B cell (primary cell): Measurements from ENCODE around the gene OR2A25. TPM values are rescaled to one million over a fixed set of nuclear protein-coding genes. Genes with fewer than 3 reads are reported as not detected.
A peak's percentile ranks its signal among the peaks of the same experiment; 100 is the strongest.

Experiments
- ATAC-seq: fragments of 200-7000 bp; cut with Tn5 transposase; one replicate; pipeline ENCODE4 v1.10.0; 2021; ENCODE audit warnings: low read depth, mild to moderate bottlenecking, moderate number of reproducible peaks, moderate library complexity
- CTCF ChIA-PET: fragments of 350-600 bp; sonication (Branson Sonifier 250); formaldehyde crosslinking; loops from one replicate; lab custom pipeline; 2021; ENCODE audit warnings: antibody characterized with exemption, inconsistent platforms; lab: Charles Lee
- POLR2A ChIA-PET: fragments of 350-600 bp; sonication (Branson Sonifier 250); formaldehyde crosslinking; loops from one replicate; lab custom pipeline; 2021; ENCODE audit warnings: antibody characterized with exemption; lab: Charles Lee
- DNase-seq: peaks from one replicate; pipeline ENCODE4 v3.0.0; 2013
- H2AFZ ChIP-seq: 2 replicates; pipeline ENCODE4 v1.6.1; 2012; ENCODE audit warnings: mild to moderate bottlenecking, low read depth, low read length; ENCODE audit not compliant: insufficient read depth, poor library complexity, severe bottlenecking
- H3K27ac ChIP-seq, 2 donors: 1 replicate in 1 of 2; 2 replicates in 1 of 2; pipeline ENCODE4 v1.5.1; 2012 to 2013; ENCODE audit warnings: low read length in 2 of 2, mild to moderate bottlenecking in 2 of 2, moderate library complexity in 1 of 2
- H3K27me3 ChIP-seq, 4 experiments: fragments of 200-600 bp in 1 of 4; sonication (generic) in 1 of 4; replicated peaks in 1 of 4; 1 replicate in 2 of 4; 2 replicates in 2 of 4; pipeline versions ENCODE4 v1.6.1 to v1.7.0; 2013 to 2016; ENCODE audit warnings: low read length in 3 of 4, mild to moderate bottlenecking in 2 of 4, mixed read lengths in 1 of 4, moderate library complexity in 1 of 4; ENCODE audit not compliant: insufficient read depth in 4 of 4, control insufficient read depth in 3 of 4; ENCODE audit errors: control extremely low read depth in 1 of 4
- H3K36me3 ChIP-seq, 2 experiments: replicated peaks in 1 of 2; 1 replicate in 1 of 2; 2 replicates in 1 of 2; pipeline versions ENCODE4 v1.6.1 to v1.7.1; 2013; ENCODE audit warnings: low read length in 1 of 2; ENCODE audit not compliant: insufficient read depth in 2 of 2, control insufficient read depth in 1 of 2; ENCODE audit errors: control extremely low read depth in 1 of 2, extremely low read depth in 1 of 2
- H3K4me1 ChIP-seq, 2 donors: fragments of 200-600 bp in 1 of 2; sonication (generic) in 1 of 2; 1 replicate in 1 of 2; 2 replicates in 1 of 2; pipeline versions ENCODE4 v1.5.1 to v1.6.1; 2013 to 2017; ENCODE audit warnings: low read length in 2 of 2; ENCODE audit not compliant: control insufficient read depth in 2 of 2, insufficient read depth in 2 of 2
- H3K4me2 ChIP-seq: replicated peaks from 2 replicates; pipeline ENCODE3; 2012; ENCODE audit warnings: mild to moderate bottlenecking, low read depth, low read length; ENCODE audit not compliant: poor library complexity, severe bottlenecking
- H3K4me3 ChIP-seq, 5 experiments: fragments of 200-600 bp in 1 of 5; sonication (generic) in 1 of 5; 1 replicate in 3 of 5; 2 replicates in 2 of 5; pipeline versions ENCODE4 v1.5.1 to v1.7.0; 2011 to 2016; ENCODE audit warnings: low read length in 4 of 5, mild to moderate bottlenecking in 4 of 5, low read depth in 2 of 5, control low read depth in 1 of 5, moderate library complexity in 1 of 5; ENCODE audit not compliant: insufficient read depth in 1 of 5; ENCODE audit errors: control extremely low read depth in 1 of 5, extremely low read depth in 1 of 5
- H3K79me2 ChIP-seq: fragments of 200-600 bp; sonication (generic); one replicate; pipeline ENCODE4 v1.6.0; 2016; ENCODE audit warnings: low read length; ENCODE audit not compliant: control insufficient read depth, insufficient read depth
- H3K9ac ChIP-seq: fragments of 200-600 bp; sonication (generic); 2 replicates; pipeline ENCODE4 v1.6.1; 2017; ENCODE audit warnings: mild to moderate bottlenecking, low read length, moderate library complexity
- H3K9me3 ChIP-seq, 3 donors: one replicate each; pipeline versions ENCODE4 v1.6.1 to v1.7.1; 2013; ENCODE audit warnings: low read length in 2 of 3; ENCODE audit not compliant: control insufficient read depth in 2 of 3, insufficient read depth in 1 of 3; ENCODE audit errors: control extremely low read depth in 1 of 3
- H4K20me1 ChIP-seq: 2 replicates; pipeline ENCODE4 v1.6.0; 2012; ENCODE audit warnings: mild to moderate bottlenecking, low read length; ENCODE audit not compliant: insufficient read depth, control insufficient read depth, poor library complexity, severe bottlenecking
- H3K27ac Mint-ChIP-seq: one replicate; pipeline ENCODE4 v1.8.0; 2021; ENCODE audit warnings: mixed read lengths
- H3K27me3 Mint-ChIP-seq: one replicate; pipeline ENCODE4 v1.8.0; 2021; ENCODE audit warnings: mixed read lengths
- H3K4me1 Mint-ChIP-seq: one replicate; pipeline ENCODE4 v1.8.0; 2021; ENCODE audit warnings: mixed read lengths
- H3K4me3 Mint-ChIP-seq: one replicate; pipeline ENCODE4 v1.8.0; 2021; ENCODE audit warnings: mixed read lengths
- H3K9me3 Mint-ChIP-seq: one replicate; pipeline ENCODE4 v1.8.0; 2022; ENCODE audit warnings: mixed read lengths; ENCODE audit not compliant: insufficient read depth
- EZH2 ChIP-seq: IDR thresholded peaks from 2 replicates; pipeline ENCODE4 v1.6.1; 2012; ENCODE audit warnings: borderline replicate concordance, low read depth, mild to moderate bottlenecking, moderate library complexity, low read length; ENCODE audit not compliant: insufficient read depth, poor library complexity, severe bottlenecking
- WGBS: methylation state at CpG from one replicate; pipeline ENCODE4 v1.1.5; 2013; ENCODE audit warnings: missing lambda C conversion rate; ENCODE audit not compliant: insufficient coverage; 5-methylcytosine and 5-hydroxymethylcytosine counted together
- intact Hi-C: fragments of 100-400 bp; cut with micrococcal nuclease; formaldehyde crosslinking; loops from one replicate; pipeline ENCODE4 v1.10.0; 2022
- polyA plus RNA-seq: library from polyadenylated mRNA; depleted of rRNA; stranded (reverse); fragments of >200 nt; gene quantifications from 2 replicates; pipeline ENCODE4 v1.2.3, GENCODE V29; 2012
- total RNA-seq, 2 donors: library from RNA; stranded (reverse); fragments of 120-200 nt in 1 of 2; gene quantifications; 1 replicate in 1 of 2; 2 replicates in 1 of 2; pipeline versions ENCODE4 v1.2.3 to v1.2.4, GENCODE V29; 2013 to 2022
- TF ChIP-seq, protein P1 (sequence below): fragments of 200-600 bp; IDR thresholded peaks from one replicate; pipeline ENCODE4 v1.8.0; 2022; ENCODE audit warnings: antibody characterized with exemption, mild to moderate bottlenecking

OR2A25 gene
- total and polyA plus RNA-seq, 2 donors (not counting 1 experiment from before 2014, with no cell fraction given): not detected

DNA sequence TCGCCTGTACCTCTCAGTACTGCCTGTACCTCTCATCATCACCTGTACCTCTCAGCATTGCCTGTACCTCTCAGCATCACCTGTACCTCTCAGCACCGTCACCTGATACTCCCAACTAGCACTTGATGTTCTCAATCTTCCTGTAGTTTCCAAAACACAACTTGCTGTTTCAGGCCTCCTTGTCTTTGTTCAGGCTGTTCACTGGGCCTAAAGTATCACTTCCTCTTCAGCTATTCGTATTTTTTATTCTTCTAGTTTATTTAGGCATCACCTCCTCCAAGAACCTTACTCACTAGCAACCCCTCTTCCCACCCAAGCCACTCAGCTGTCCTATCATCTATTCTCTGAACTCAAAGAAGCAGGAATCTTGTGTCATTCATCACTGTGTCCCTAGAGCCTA, 45.4 kb upstream of the OR2A25 start:
- WGBS: 53% methylated on average over 3 of the region's 3 CpGs
- Histone ChIP-seq H3K4me1 (no peaks in the 10 kb centered on the region), H3K36me3 (no peaks in the 10 kb centered on the region), H4K20me1 (no peaks in the 10 kb centered on the region), H3K27ac (no peak overlapping the region), H3K79me2 (no peaks in the 10 kb centered on the region), H3K9ac (no peak overlapping the region), H2AFZ (peak overlapping the region; percentile 5), H3K4me3 (no peak overlapping the region), H3K27me3 (no peaks in the 10 kb centered on the region), H3K9me3 (no peaks in the 10 kb centered on the region), H3K4me2 (no peak overlapping the region)
- Mint-ChIP-seq H3K4me3 (no peak overlapping the region), H3K4me1 (no peaks in the 10 kb centered on the region), H3K27me3 (no peaks in the 10 kb centered on the region), H3K9me3 (no peaks in the 10 kb centered on the region), H3K27ac (no peak overlapping the region)
- ChIA-PET POLR2A (no interaction called here), CTCF (no interaction called here)
- no peak for ATAC-seq
- peak; percentile 6 for DNase-seq
- intact Hi-C loops: no loop called here
- TF ChIP-seq, protein P1, sequence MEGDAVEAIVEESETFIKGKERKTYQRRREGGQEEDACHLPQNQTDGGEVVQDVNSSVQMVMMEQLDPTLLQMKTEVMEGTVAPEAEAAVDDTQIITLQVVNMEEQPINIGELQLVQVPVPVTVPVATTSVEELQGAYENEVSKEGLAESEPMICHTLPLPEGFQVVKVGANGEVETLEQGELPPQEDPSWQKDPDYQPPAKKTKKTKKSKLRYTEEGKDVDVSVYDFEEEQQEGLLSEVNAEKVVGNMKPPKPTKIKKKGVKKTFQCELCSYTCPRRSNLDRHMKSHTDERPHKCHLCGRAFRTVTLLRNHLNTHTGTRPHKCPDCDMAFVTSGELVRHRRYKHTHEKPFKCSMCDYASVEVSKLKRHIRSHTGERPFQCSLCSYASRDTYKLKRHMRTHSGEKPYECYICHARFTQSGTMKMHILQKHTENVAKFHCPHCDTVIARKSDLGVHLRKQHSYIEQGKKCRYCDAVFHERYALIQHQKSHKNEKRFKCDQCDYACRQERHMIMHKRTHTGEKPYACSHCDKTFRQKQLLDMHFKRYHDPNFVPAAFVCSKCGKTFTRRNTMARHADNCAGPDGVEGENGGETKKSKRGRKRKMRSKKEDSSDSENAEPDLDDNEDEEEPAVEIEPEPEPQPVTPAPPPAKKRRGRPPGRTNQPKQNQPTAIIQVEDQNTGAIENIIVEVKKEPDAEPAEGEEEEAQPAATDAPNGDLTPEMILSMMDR: no peak
- no peak for TF ChIP-seq EZH2

DNA sequence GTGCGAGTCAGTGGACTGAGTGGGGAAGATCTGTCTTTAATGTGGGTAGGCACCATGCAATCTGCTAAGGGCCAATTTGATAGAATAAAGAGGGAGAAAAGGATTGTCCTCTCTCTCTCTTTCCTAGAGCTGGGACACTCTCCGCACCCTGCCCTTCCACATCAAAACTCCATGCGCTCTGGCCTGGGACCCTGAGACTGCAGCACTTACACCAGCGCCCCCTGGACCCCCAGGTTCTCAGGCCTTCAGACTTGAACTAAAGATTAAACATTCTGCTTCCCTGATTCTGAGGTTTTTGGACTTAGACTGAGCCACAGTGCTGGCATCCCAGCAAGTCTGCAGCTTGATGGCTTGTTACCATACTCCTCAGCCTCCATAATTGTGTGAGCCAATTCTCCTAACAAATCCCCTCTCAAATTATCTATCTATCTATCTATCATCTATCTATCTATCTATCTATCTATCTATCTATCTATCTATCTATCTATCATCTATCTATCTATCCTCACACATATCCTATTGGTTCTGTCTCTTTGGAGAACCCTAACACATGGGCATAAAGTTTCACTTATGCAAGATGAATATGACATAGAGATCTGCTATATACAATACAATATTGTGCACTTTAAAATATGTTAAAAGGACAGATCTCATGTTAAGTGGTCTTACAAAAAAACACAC, 43.3 kb upstream of the OR2A25 start:
- WGBS: 48% methylated on average over 3 of the region's 4 CpGs
- ATAC-seq (no peak), DNase-seq (no peak)
- no peak overlapping the region for H3K27ac Mint-ChIP-seq
- H3K4me1 ChIP-seq: no peaks in the 10 kb centered on the region
- no peak overlapping the region for H3K4me2 ChIP-seq
- no peaks in the 10 kb centered on the region for H3K27me3 ChIP-seq
- no peak overlapping the region for H3K4me3 Mint-ChIP-seq
- no peaks in the 10 kb centered on the region for H3K79me2 ChIP-seq
- no peaks in the 10 kb centered on the region for H3K36me3 ChIP-seq
- H2AFZ ChIP-seq: no peak overlapping the region
- peaks cover 4% of the 10 kb centered on the region for H3K27me3 Mint-ChIP-seq
- no peaks in the 10 kb centered on the region for H3K9me3 ChIP-seq
- ChIA-PET CTCF (no interaction called here), POLR2A (no interaction called here)
- H4K20me1 ChIP-seq: no peaks in the 10 kb centered on the region
- H3K9ac ChIP-seq: no peak overlapping the region
- no peak for TF ChIP-seq EZH2
- TF ChIP-seq, protein P1: no peak
- no peaks in the 10 kb centered on the region for H3K4me1 Mint-ChIP-seq
- H3K4me3 ChIP-seq: no peak overlapping the region
- intact Hi-C loops: no loop called here
- H3K9me3 Mint-ChIP-seq: no peaks in the 10 kb centered on the region
- no peak overlapping the region for H3K27ac ChIP-seq
